GM23338 (cell line): ENCODE measurements around the gene SLC6A7. TPM values are rescaled to one million over a fixed set of nuclear protein-coding genes. Genes with fewer than 3 reads are reported as not detected.

Experiments used
- ATAC-seq: fragments of 200-7000 bp; cut with Tn5 transposase; 3 replicates; pipeline ENCODE4 v1.9.1; 2020
- DNase-seq: peaks from one replicate; pipeline ENCODE4 v3.0.0-alpha.2; 2015; ENCODE audit warnings: low spot score
- H2AFZ ChIP-seq: fragments of 200-600 bp; sonication (generic); 2 replicates; pipeline ENCODE4 v1.8.0; 2016; ENCODE audit warnings: antibody characterized with exemption, mild to moderate bottlenecking, moderate library complexity
- H3F3A ChIP-seq: fragments of 200-600 bp; sonication (generic); replicated peaks from 2 replicates; pipeline ENCODE4 v1.8.0; 2017; ENCODE audit warnings: antibody characterized with exemption, mixed run types, low read depth
- H3K27ac ChIP-seq: fragments of 200-600 bp; sonication (generic); 2 replicates; pipeline ENCODE4 v1.6.1; 2016; ENCODE audit warnings: low read depth
- H3K27me3 ChIP-seq: fragments of 200-600 bp; sonication (generic); 2 replicates; pipeline ENCODE4 v1.8.0; 2016; ENCODE audit warnings: mild to moderate bottlenecking, mixed run types, moderate library complexity; ENCODE audit not compliant: insufficient read depth
- H3K36me3 ChIP-seq: fragments of 200-600 bp; sonication (generic); 2 replicates; pipeline ENCODE4 v1.8.0; 2016; ENCODE audit warnings: mild to moderate bottlenecking; ENCODE audit not compliant: insufficient read depth
- H3K4me1 ChIP-seq: fragments of 200-600 bp; sonication (generic); 2 replicates; pipeline ENCODE4 v1.8.0; 2016; ENCODE audit warnings: mild to moderate bottlenecking, moderate library complexity; ENCODE audit not compliant: insufficient read depth
- H3K4me2 ChIP-seq: fragments of 200-600 bp; sonication (generic); 2 replicates; pipeline ENCODE4 v1.7.1; 2017; ENCODE audit warnings: mixed run types
- H3K4me3 ChIP-seq: fragments of 200-600 bp; sonication (generic); 2 replicates; pipeline ENCODE4 v1.6.1; 2016; ENCODE audit warnings: mixed run types
- H3K79me2 ChIP-seq: fragments of 200-600 bp; sonication (generic); replicated peaks from 2 replicates; pipeline ENCODE4 v1.8.0; 2017; ENCODE audit warnings: mild to moderate bottlenecking; ENCODE audit not compliant: insufficient read depth
- H3K9me2 ChIP-seq: fragments of 200-600 bp; sonication (generic); 2 replicates; pipeline ENCODE4 v1.8.0; 2017; ENCODE audit not compliant: insufficient read depth
- H4K20me1 ChIP-seq: fragments of 200-600 bp; sonication (generic); replicated peaks from 2 replicates; pipeline ENCODE4 v1.8.0; 2017; ENCODE audit warnings: mild to moderate bottlenecking; ENCODE audit not compliant: insufficient read depth
- H3K27ac Mint-ChIP-seq: 2 replicates; pipeline ENCODE4 v1.8.0; 2020; ENCODE audit warnings: inconsistent platforms, mild to moderate bottlenecking, moderate library complexity, mixed read lengths
- H3K27me3 Mint-ChIP-seq: 3 replicates; pipeline ENCODE4 v1.8.0; 2022; ENCODE audit warnings: low read depth, mild to moderate bottlenecking, moderate library complexity, mixed read lengths, inconsistent platforms; ENCODE audit not compliant: insufficient read depth, poor library complexity
- H3K36me3 Mint-ChIP-seq: 3 replicates; pipeline ENCODE4 v1.8.0; 2021; ENCODE audit warnings: low read depth, mild to moderate bottlenecking, inconsistent platforms, moderate library complexity, mixed read lengths
- H3K4me1 Mint-ChIP-seq: 3 replicates; pipeline ENCODE4 v1.8.0; 2020; ENCODE audit warnings: mild to moderate bottlenecking, inconsistent platforms, mixed read lengths
- H3K4me3 Mint-ChIP-seq: 3 replicates; pipeline ENCODE4 v1.8.0; 2021; ENCODE audit warnings: moderate library complexity, mild to moderate bottlenecking, inconsistent platforms, mixed read lengths
- H3K9me3 Mint-ChIP-seq: 3 replicates; pipeline ENCODE4 v1.8.0; 2020; ENCODE audit warnings: moderate library complexity, mild to moderate bottlenecking, inconsistent platforms, mixed read lengths
- STAT1 ChIP-seq: IDR thresholded peaks from one replicate; pipeline ENCODE4 v1.6.1; 2016; ENCODE audit warnings: antibody characterized with exemption; ENCODE audit not compliant: unreplicated experiment
- ZNF114 ChIP-seq: fragments of 250-450 bp; sonication (Bioruptor Pico); IDR thresholded peaks from 2 replicates; pipeline ENCODE4 v1.5.0; 2020; ENCODE audit warnings: mild to moderate bottlenecking, moderate library complexity
- ZNF331 ChIP-seq: fragments of 250-450 bp; sonication (Bioruptor Pico); IDR thresholded peaks from 2 replicates; pipeline ENCODE4 v1.5.0; 2020; ENCODE audit warnings: low read depth, mild to moderate bottlenecking, moderate library complexity
- ZNF462 ChIP-seq: fragments of 250-450 bp; sonication (Bioruptor Pico); IDR thresholded peaks from 2 replicates; pipeline ENCODE4 v1.5.0; 2020; ENCODE audit warnings: mild to moderate bottlenecking, moderate library complexity
- polyA plus RNA-seq: library from polyadenylated mRNA; unstranded; fragments of >200 nt; fragmentation: Nextera tagmentation; extraction: Ambion mirVana; gene quantifications from 2 replicates; pipeline ENCODE4 v1.2.1, GENCODE V29; 2016
- total RNA-seq: library from RNA; depleted of rRNA; stranded (reverse); fragments of >200 nt; shearing (Covaris generic); gene quantifications from 2 replicates; pipeline ENCODE4 v1.2.3, GENCODE V29; 2014

SLC6A7 gene
- total and polyA plus RNA-seq, 2 experiments from 2014 or later: not detected

DNA sequence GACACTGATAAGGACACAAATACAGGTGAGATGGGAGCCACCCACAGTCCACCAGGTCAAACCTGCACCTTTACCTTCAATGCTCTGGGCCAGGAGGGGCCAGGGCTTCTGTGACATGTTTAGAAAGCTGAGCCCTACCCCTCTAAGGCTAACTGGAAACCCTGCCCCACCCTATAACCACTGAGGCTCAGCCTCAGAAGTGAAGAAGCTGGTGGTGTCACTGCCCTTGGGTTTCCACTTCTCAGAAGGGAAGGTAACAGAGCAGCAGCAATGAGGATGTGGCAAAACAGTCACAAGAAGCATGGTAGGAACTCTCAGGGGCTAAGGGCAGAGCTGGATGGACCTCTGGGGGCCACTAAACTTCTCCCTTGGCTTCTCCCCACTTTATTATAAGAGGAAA, 40.2 kb upstream of the SLC6A7 start (continued):
- TF ChIP-seq ZNF462 (CRISPR knock-in tag): no peak

GRCh38 chr5:150152636-150153462, 37.0 kb upstream of the SLC6A7 start:
- no peak overlapping the region for H2AFZ ChIP-seq
- H3K79me2 ChIP-seq: no peaks in the 10 kb centered on the region

More at GRCh38 chr5:150152636-150153462, 37.0 kb upstream of the SLC6A7 start:
- Histone ChIP-seq H3K9me2 (no peaks in the 10 kb centered on the region), H3K4me3 (no peak overlapping the region), H3K27me3 (no peaks in the 10 kb centered on the region), H3F3A (no peaks in the 10 kb centered on the region), H4K20me1 (no peaks in the 10 kb centered on the region), H3K27ac (no peak overlapping the region), H3K4me2 (no peak overlapping the region), H3K36me3 (no peaks in the 10 kb centered on the region), H3K4me1 (peaks cover 25% of the 10 kb centered on the region)
- no peaks in the 10 kb centered on the region for H3K36me3 Mint-ChIP-seq
- no peak overlapping the region for H3K27ac Mint-ChIP-seq
- no peak for DNase-seq
- ATAC-seq: no peak
- no peak for TF ChIP-seq STAT1
- no peak for TF ChIP-seq ZNF331 (CRISPR knock-in tag)
- no peak for TF ChIP-seq ZNF462 (CRISPR knock-in tag)
- no peak for TF ChIP-seq ZNF114 (CRISPR knock-in tag)
- no peaks in the 10 kb centered on the region for H3K9me3 Mint-ChIP-seq
- H3K27me3 Mint-ChIP-seq: peaks cover 14% of the 10 kb centered on the region
- H3K4me3 Mint-ChIP-seq: no peak overlapping the region
- H3K4me1 Mint-ChIP-seq: peaks cover 28% of the 10 kb centered on the region
